KMS-11 (cell line): Measurements from ENCODE around the gene TPRN.

Experiments
- H2AFZ ChIP-seq: fragments of 200-600 bp; sonication (generic); 2 replicates; pipeline ENCODE4 v1.6.1; 2016; ENCODE audit warnings: antibody characterized with exemption, mixed run types, low read depth
- H3K27ac ChIP-seq: fragments of 200-600 bp; sonication (generic); 2 replicates; pipeline ENCODE4 v1.6.1; 2016; ENCODE audit warnings: mild to moderate bottlenecking, mixed run types
- H3K27me3 ChIP-seq: fragments of 200-600 bp; sonication (generic); 2 replicates; pipeline ENCODE4 v1.6.1; 2017; ENCODE audit warnings: mild to moderate bottlenecking, low read depth, mixed run types, moderate library complexity; ENCODE audit not compliant: insufficient read depth
- H3K36me3 ChIP-seq: fragments of 200-600 bp; sonication (generic); 2 replicates; pipeline ENCODE4 v1.6.1; 2017; ENCODE audit warnings: mild to moderate bottlenecking, mixed run types; ENCODE audit not compliant: insufficient read depth
- H3K4me1 ChIP-seq: fragments of 200-600 bp; sonication (generic); 2 replicates; pipeline ENCODE4 v1.6.1; 2016; ENCODE audit warnings: mild to moderate bottlenecking, low read depth, mixed run types; ENCODE audit not compliant: poor library complexity, severe bottlenecking
- H3K4me2 ChIP-seq: fragments of 200-600 bp; sonication (generic); 2 replicates; pipeline ENCODE4 v1.7.0; 2016; ENCODE audit warnings: mild to moderate bottlenecking, mixed run types
- H3K4me3 ChIP-seq: fragments of 200-600 bp; sonication (generic); IDR thresholded peaks from 2 replicates; pipeline ENCODE4 v1.6.1; 2017; ENCODE audit warnings: low read depth, low read length, mixed read lengths; ENCODE audit not compliant: insufficient read depth
- H3K79me2 ChIP-seq: fragments of 200-600 bp; sonication (generic); 2 replicates; pipeline ENCODE4 v1.6.1; 2016; ENCODE audit warnings: low read depth, mixed run types; ENCODE audit not compliant: insufficient read depth
- H3K9ac ChIP-seq: fragments of 200-600 bp; sonication (generic); 2 replicates; pipeline ENCODE4 v1.6.1; 2016; ENCODE audit warnings: mild to moderate bottlenecking, mixed run types
- H4K20me1 ChIP-seq: fragments of 200-600 bp; sonication (generic); 2 replicates; pipeline ENCODE4 v1.6.1; 2016; ENCODE audit warnings: mild to moderate bottlenecking, mixed run types; ENCODE audit not compliant: insufficient read depth
- CTCF ChIP-seq: fragments of 200-600 bp; sonication (generic); conservative IDR thresholded peaks from 2 replicates; pipeline ENCODE4 v1.6.1; 2017; ENCODE audit warnings: low read depth, mild to moderate bottlenecking, antibody characterized with exemption, low read length, moderate library complexity, mixed read lengths

The TPRN gene

GRCh38 chr9:137167277-137167746, 33.2 kb downstream of the TPRN start:
- Histone ChIP-seq H2AFZ (no peak overlapping the region), H3K36me3 (no peaks in the 10 kb centered on the region), H4K20me1 (no peaks in the 10 kb centered on the region), H3K4me1 (peaks cover 40% of the 10 kb centered on the region), H3K79me2 (no peaks in the 10 kb centered on the region), H3K4me2 (no peak overlapping the region), H3K27ac (no peak overlapping the region), H3K4me3 (no peak overlapping the region), H3K27me3 (peaks cover 53% of the 10 kb centered on the region), H3K9ac (no peak overlapping the region)
- no peak for TF ChIP-seq CTCF

- Histone ChIP-seq H3K36me3 (no peaks in the 10 kb centered on the region), H3K4me3 (no peak overlapping the region), H3K27ac (no peak overlapping the region), H3K79me2 (no peaks in the 10 kb centered on the region), H3K27me3 (peaks cover 55% of the 10 kb centered on the region), H4K20me1 (no peaks in the 10 kb centered on the region), H3K9ac (no peak overlapping the region), H3K4me2 (no peak overlapping the region), H2AFZ (no peak overlapping the region), H3K4me1 (peaks cover 38% of the 10 kb centered on the region)
- no peak for TF ChIP-seq CTCF
These were observed 33.9 kb downstream of the TPRN start for GRCh38 chr9:137166380-137167229.

GRCh38 chr9:137165250-137165836, 35.2 kb downstream of the TPRN start:
- no peak for TF ChIP-seq CTCF
- Histone ChIP-seq H3K36me3 (no peaks in the 10 kb centered on the region), H3K79me2 (no peaks in the 10 kb centered on the region), H3K4me2 (no peak overlapping the region), H3K27ac (no peak overlapping the region), H2AFZ (no peak overlapping the region), H3K9ac (no peak overlapping the region), H3K27me3 (peaks cover 55% of the 10 kb centered on the region), H3K4me3 (no peak overlapping the region), H4K20me1 (no peaks in the 10 kb centered on the region), H3K4me1 (peaks cover 32% of the 10 kb centered on the region)

- peaks cover 32% of the 10 kb centered on the region for H3K4me1 ChIP-seq
- H3K27ac ChIP-seq, result no peak overlapping the region
- peaks cover 55% of the 10 kb centered on the region for H3K27me3 ChIP-seq
- H3K4me3 ChIP-seq, result no peak overlapping the region
- H4K20me1 ChIP-seq, result no peaks in the 10 kb centered on the region
- no peak overlapping the region for H3K4me2 ChIP-seq
- TF ChIP-seq CTCF, result no peak
- no peaks in the 10 kb centered on the region for H3K79me2 ChIP-seq
- H3K9ac ChIP-seq, result no peak overlapping the region
- no peaks in the 10 kb centered on the region for H3K36me3 ChIP-seq
- no peak overlapping the region for H2AFZ ChIP-seq
These were observed 35.9 kb downstream of the TPRN start for GRCh38 chr9:137164370-137165249.
